Skeletal muscle tissue (tissue), 4 donors: ENCODE results near the gene BSPRY. TPM values are rescaled to one million over a fixed set of nuclear protein-coding genes. Genes with fewer than 3 reads are reported as not detected.

Experiments used
- H3K27ac ChIP-seq: one replicate; pipeline ENCODE4 v1.7.0; 2013; ENCODE audit warnings: mild to moderate bottlenecking, low read depth, low read length, inconsistent platforms
- H3K27me3 ChIP-seq, 3 donors: one replicate each; pipeline ENCODE4 v1.7.0; 2013; ENCODE audit warnings: low read length in 3 of 3; ENCODE audit not compliant: control insufficient read depth in 3 of 3, insufficient read depth in 3 of 3
- H3K36me3 ChIP-seq, 3 donors: one replicate each; pipeline ENCODE4 v1.7.0; 2013; ENCODE audit warnings: low read length in 3 of 3; ENCODE audit not compliant: control insufficient read depth in 3 of 3, insufficient read depth in 3 of 3
- H3K4me1 ChIP-seq, 3 donors: one replicate each; pipeline ENCODE4 v1.7.0; 2013; ENCODE audit warnings: low read length in 3 of 3, mild to moderate bottlenecking in 3 of 3; ENCODE audit not compliant: control insufficient read depth in 3 of 3, insufficient read depth in 3 of 3
- H3K4me3 ChIP-seq, 3 donors: one replicate each; pipeline ENCODE4 v1.7.0; 2013; ENCODE audit warnings: low read length in 3 of 3
- H3K9ac ChIP-seq, 3 donors: one replicate each; pipeline ENCODE4 v1.7.0; 2013; ENCODE audit warnings: low read length in 3 of 3, mild to moderate bottlenecking in 3 of 3, moderate library complexity in 2 of 3, low read depth in 1 of 3
- H3K9me3 ChIP-seq, 3 donors: one replicate each; pipeline ENCODE4 v1.7.0; 2013; ENCODE audit warnings: low read length in 3 of 3; ENCODE audit not compliant: control insufficient read depth in 3 of 3
- total RNA-seq: library from RNA; depleted of rRNA; stranded (reverse); fragments of >200 nt; gene quantifications from one replicate; pipeline ENCODE4 v1.2.3, GENCODE V29; 2014
- donor health status: Osteomylitis.

BSPRY gene
- total RNA-seq, 1 donor from 2014 or later: 1.0 TPM

DNA sequence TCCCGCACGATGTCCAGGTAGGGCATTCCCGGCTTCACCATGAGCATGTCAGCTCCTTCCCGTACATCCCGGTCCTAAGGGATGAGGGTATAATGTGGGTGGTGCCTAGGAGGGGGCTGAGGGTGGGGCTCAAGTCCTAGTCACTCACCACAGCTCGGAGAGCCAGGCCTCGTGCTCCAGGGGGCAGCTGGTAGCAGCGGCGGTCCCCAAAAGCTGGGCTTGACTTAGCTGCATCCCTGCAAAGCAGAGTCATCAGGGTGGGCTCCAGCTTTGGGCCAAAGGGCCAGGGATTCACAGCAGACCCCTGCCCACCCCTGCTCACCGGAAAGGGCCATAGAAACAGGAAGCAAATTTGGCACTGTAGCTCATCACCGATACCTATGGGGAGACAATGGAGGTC is 40.1 kb downstream of the BSPRY start:
- H3K27ac ChIP-seq: no peak overlapping the region
- no peaks in the 10 kb centered on the region for H3K9me3 ChIP-seq
- H3K9ac ChIP-seq: no peak overlapping the region
- H3K36me3 ChIP-seq: peaks cover 50 to 62% (median 54%) of the 10 kb centered on the region in 3 donors
- no peaks in the 10 kb centered on the region for H3K27me3 ChIP-seq
- no peak overlapping the region for H3K4me3 ChIP-seq
- no peaks in the 10 kb centered on the region for H3K4me1 ChIP-seq

DNA sequence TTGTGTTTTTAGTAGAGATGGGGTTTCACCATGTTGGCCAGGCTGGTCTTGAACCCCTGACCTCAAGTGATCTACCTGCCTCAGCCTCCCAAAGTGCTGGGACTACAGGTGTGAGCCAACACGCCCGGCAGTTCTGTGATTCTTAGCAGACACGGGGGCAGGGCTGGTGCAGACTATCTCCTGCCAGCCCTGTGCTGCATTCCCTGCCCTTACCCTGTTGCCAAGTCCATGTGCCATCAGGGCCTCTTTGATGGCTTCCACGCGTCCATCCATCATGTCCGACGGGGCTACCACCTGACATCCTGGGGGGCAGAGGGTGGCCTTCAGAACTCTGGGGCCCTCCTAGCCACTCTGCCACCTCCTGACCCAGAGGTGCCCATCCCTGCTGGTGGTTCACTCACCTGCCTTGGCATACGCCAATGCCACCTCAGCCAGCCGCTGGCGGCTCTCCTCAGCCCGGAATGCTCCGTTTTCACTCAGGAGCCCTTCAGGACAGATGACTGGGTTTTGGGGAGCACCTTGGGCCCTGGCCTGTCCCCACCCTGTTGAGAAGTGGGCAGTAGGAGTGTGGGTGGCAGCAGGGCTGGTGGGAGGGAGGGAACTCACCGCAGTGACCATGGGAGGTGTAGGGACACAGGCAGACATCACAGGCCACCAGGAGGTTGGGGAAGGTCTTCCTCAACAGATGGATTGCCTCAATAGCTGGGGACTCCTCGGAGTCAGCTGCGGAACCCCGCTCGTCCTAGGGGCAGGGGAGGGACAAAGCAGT is 41.0 kb downstream of the BSPRY start:
- H3K27me3 ChIP-seq: no peaks in the 10 kb centered on the region
- no peaks in the 10 kb centered on the region for H3K9me3 ChIP-seq
- peaks cover 52 to 66% (median 54%) of the 10 kb centered on the region in 3 donors for H3K36me3 ChIP-seq
- no peak overlapping the region for H3K4me3 ChIP-seq
- H3K4me1 ChIP-seq: no peaks in the 10 kb centered on the region
- H3K27ac ChIP-seq: no peak overlapping the region
- no peak overlapping the region for H3K9ac ChIP-seq

DNA sequence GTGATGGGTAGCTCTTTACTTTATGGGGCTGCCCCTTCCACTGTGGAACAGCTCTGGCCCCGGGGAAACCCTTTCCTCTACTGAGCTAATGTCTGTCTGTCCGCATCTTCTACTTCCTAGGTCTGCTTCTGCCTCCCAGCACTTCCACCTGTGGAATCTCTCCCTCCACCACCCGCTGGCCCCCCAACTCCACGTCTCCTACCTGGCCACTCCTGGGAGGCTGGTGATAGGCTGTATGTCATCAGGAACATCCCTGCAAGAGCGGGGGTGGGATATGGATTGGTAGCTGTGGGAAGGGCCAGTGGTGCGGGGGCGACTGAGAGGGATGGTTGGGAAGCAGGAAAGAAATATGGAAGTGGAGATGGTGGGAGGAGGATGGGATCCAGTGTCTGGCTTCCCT is 42.6 kb downstream of the BSPRY start:
- Histone ChIP-seq H3K27ac (no peak overlapping the region), H3K9ac (no peak overlapping the region), H3K9me3 (no peaks in the 10 kb centered on the region), H3K27me3 (no peaks in the 10 kb centered on the region), H3K4me1 (no peaks in the 10 kb centered on the region), H3K36me3 (peaks cover 50 to 57% (median 51%) of the 10 kb centered on the region in 3 donors), H3K4me3 (no peak overlapping the region)

DNA sequence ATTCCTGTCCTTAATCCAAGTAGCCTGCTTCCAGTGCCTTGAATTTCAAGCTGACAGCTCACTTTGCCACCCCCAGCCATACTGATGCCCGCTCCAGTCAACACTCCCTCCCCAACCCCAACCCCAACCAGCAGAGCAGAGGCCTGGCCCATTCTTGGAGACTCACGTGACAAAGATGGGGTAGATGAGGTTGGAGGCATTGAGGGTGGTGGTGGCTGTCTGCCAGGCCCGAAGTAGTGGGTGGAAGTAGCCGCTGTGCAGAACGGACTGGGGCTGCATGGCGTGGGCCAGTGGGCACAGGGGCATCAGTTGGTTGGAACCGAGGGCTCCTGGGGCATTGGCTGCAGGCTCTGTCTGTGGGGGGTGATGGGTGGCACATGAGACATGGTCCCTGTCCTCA is 43.9 kb downstream of the BSPRY start:
- peaks cover 0 to 2% (median 0%) of the 10 kb centered on the region in 3 donors for H3K4me1 ChIP-seq
- peaks cover 39 to 43% (median 41%) of the 10 kb centered on the region in 3 donors for H3K36me3 ChIP-seq
- H3K27me3 ChIP-seq: no peaks in the 10 kb centered on the region
- no peak overlapping the region for H3K9ac ChIP-seq
- no peak overlapping the region for H3K4me3 ChIP-seq
- H3K9me3 ChIP-seq: no peaks in the 10 kb centered on the region
- no peak overlapping the region for H3K27ac ChIP-seq

DNA sequence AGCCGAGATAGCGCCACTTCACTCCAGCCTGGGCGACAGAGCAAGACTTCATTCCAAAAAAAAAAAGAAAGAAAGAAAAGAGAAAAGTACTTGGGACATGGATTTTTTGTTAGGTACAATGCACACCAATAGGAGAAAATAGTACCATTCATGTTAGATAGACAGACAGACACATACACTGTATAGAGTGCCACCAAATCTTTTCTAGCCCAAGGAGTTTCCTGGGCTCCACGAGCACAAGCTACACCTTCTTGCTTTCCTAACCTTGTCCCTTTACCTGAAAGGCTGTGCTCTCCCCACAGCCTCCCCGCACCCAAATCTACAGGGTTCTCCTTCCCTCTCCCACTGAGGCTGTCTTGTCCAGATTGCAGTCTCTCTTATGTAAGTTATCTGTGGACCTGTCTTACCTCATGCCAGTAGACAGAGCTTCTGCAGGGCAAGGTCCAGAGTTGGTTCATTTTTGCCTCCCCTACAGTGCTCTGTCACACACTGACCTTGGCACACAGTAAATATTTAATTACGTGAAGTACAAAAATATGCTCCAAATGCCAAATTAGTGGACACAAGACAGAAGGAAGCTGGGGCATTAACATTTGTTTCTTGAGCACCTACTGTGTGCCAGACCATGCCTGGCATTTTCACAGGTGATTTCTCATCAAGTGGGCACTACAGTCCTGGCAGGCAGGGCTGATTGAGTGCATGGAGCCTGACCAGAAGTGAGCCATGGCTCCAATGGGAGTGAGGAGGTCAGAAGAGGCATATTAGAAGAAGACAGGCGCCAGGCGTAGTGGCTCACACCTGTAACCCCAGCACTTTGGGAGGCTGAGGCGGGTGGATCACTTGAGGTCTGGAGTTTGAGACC is 45.9 kb downstream of the BSPRY start:
- H3K36me3 ChIP-seq: peaks cover 22 to 26% (median 25%) of the 10 kb centered on the region in 3 donors
- H3K27ac ChIP-seq: no peak overlapping the region
- no peaks in the 10 kb centered on the region for H3K9me3 ChIP-seq
- no peak overlapping the region for H3K4me3 ChIP-seq
- H3K4me1 ChIP-seq: peaks cover 9 to 16% (median 11%) of the 10 kb centered on the region in 3 donors
- H3K27me3 ChIP-seq: no peaks in the 10 kb centered on the region
- H3K9ac ChIP-seq: no peak overlapping the region

DNA sequence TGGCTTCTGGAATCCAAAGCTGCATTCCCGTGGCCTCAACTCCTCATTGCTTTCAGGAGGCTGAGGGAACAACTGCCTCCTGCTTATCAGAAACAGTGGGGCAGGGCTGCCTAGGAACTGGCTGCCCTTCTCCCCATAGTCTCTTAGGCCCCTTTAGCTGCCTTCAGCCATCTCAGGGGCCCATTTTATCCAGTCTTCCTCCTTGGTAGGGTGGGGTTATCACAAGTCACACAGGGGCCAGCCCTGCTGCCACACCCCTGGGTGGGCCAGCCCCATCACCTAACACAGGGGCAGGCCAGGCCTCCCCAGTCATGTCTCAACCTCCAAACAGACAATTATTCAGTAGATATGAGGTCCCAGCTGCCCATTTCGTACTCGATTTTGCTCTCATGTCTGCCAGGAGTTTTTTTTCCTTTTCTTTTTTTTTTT is 47.9 kb downstream of the BSPRY start:
- no peaks in the 10 kb centered on the region for H3K9me3 ChIP-seq
- peaks cover 16 to 25% (median 19%) of the 10 kb centered on the region in 3 donors for H3K4me1 ChIP-seq
- peaks cover 3 to 8% (median 7%) of the 10 kb centered on the region in 3 donors for H3K36me3 ChIP-seq
- no peaks in the 10 kb centered on the region for H3K27me3 ChIP-seq
- no peak overlapping the region for H3K27ac ChIP-seq
- H3K9ac ChIP-seq: no peak overlapping the region
- H3K4me3 ChIP-seq: no peak overlapping the region

DNA sequence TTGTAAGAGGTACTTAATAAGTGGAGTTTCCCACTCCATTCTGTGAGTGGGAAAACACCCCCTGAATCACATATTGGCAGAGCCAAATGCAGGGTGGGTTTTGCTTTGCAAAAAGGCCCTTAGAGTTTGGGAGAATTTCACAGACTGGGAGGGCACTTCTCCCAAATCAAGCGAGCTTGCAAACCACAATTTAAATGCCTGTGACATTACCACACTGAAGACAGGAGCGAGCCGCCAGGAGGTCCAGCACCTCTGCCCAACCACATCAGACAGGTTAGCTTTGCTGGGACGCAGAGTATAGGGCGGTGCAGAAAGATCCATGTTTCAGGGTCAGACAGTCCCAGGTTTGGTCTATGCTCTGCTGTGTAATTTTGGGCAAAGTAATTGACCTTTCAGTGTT is 49.5 kb downstream of the BSPRY start:
- Histone ChIP-seq H3K27me3 (no peaks in the 10 kb centered on the region), H3K9me3 (no peaks in the 10 kb centered on the region), H3K4me1 (peaks cover 16 to 25% (median 19%) of the 10 kb centered on the region in 3 donors), H3K4me3 (no peak overlapping the region), H3K27ac (no peak overlapping the region), H3K9ac (no peak overlapping the region), H3K36me3 (peaks cover 0 to 4% (median 3%) of the 10 kb centered on the region in 3 donors)

DNA sequence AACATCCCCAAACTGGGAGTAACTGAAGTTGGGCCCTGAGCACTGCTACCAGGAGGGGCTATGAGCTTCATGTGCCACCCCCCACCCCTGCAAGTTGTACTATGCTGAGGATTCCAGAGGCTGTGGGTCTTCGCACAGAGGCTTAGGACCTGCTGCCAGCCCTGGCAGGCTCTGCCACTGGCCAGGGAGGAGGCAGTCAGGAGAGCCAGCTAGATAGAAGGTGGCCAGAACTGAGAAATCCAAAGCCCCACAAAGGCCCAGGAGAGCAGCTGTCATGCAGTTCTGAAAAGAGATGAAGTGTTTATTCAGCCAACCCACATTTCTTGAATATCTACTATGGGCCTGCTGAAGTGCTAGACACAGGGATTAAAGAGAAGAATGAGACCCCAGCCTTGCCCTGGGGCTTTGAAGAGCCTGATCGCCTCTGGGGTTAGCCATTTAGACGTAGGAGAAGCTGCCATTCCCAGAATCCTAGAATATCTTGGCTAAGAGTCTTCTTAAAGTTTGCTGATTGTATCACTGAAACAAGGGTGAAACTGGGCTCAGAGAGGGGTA is 50.4 kb downstream of the BSPRY start:
- Histone ChIP-seq H3K36me3 (peaks cover 0 to 4% (median 3%) of the 10 kb centered on the region in 3 donors), H3K4me3 (peak overlapping the region in 2 of 3 donors; percentile 45 to 87), H3K9ac (peak overlapping the region in 2 of 3 donors; percentile 10 to 92), H3K27me3 (no peaks in the 10 kb centered on the region), H3K9me3 (no peaks in the 10 kb centered on the region), H3K4me1 (peaks cover 16 to 25% (median 19%) of the 10 kb centered on the region in 3 donors), H3K27ac (no peak overlapping the region)

DNA sequence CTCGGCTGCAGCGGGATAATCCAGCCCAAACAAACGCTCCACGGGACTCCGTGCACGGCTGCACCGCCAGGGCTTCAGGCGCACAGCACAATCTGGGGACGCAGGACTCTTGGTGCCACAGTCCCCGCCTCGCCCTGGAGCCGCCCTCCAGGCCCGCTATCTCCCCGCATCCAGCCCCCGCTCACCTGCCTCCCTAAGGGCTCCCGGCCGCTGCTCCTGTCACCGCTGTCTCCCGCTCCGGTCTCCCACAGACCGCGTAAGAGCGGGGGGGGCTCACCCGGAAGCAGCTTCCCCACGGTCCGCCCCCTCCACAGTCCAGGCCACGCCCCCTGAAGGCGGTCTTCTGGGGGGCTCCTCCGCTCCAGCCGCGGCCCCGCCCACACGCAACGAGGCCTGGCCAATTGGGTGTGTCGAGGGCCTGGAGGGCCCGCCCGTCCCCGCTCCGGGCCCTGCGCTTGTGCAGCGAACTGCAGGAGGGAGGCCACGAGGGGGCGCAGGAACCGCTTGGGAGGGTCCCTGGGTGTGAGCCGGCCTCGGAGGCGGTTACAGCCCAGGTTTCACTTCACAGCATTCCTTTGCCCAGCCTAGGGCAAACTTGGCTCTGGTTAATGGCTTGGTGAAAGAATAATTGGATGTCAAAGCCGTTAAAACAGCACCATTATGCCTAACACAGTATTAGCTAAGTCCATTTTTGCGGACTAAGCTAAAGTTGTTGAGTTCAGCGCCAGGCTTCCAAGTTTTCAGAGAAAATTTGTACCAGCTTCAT is 51.9 kb downstream of the BSPRY start, which contains the start of gene ALAD:
TSS of gene ALAD (minus strand) at position 258 of the 766 bp plus-strand sequence. CDS start 7,725 bp downstream, outside the sequence.
- Histone ChIP-seq H3K27me3 (no peaks in the 10 kb centered on the region), H3K4me1 (peaks cover 16 to 25% (median 19%) of the 10 kb centered on the region in 3 donors), H3K9ac (peak within 1 kb of the TSS; percentile 76 to 92 (median 82)), H3K36me3 (no peaks in the 10 kb centered on the region), H3K27ac (peak within 1 kb of the TSS; percentile 62), H3K9me3 (no peaks in the 10 kb centered on the region), H3K4me3 (peak within 1 kb of the TSS; percentile 87 to 96 (median 89))
